Endodermal cell (in vitro differentiated cells): ENCODE measurements around the gene CDK1. TPM values are rescaled to one million over a fixed set of nuclear protein-coding genes. Genes with fewer than 3 reads are reported as not detected.

Source experiments
- DNase-seq: peaks from one replicate; pipeline ENCODE4 v3.0.0-alpha.2; 2017
- H3K27ac ChIP-seq: 2 replicates; pipeline ENCODE4 v1.5.1; 2013; ENCODE audit warnings: mild to moderate bottlenecking, low read depth, low read length, moderate library complexity
- H3K27me3 ChIP-seq: 2 replicates; pipeline ENCODE4 v1.6.1; 2013; ENCODE audit warnings: mild to moderate bottlenecking, low read length, moderate library complexity; ENCODE audit not compliant: insufficient read depth, control insufficient read depth, poor library complexity, severe bottlenecking
- H3K36me3 ChIP-seq: 2 replicates; pipeline ENCODE4 v1.7.0; 2013; ENCODE audit warnings: mild to moderate bottlenecking, low read length, moderate library complexity; ENCODE audit not compliant: control insufficient read depth, insufficient read depth
- H3K4me1 ChIP-seq: one replicate; pipeline ENCODE4 v1.7.0; 2013; ENCODE audit warnings: low read length; ENCODE audit not compliant: control insufficient read depth, insufficient read depth
- H3K4me3 ChIP-seq: 2 replicates; pipeline ENCODE4 v1.5.1; 2013; ENCODE audit warnings: mild to moderate bottlenecking, low read length, moderate library complexity
- H3K9ac ChIP-seq: 2 replicates; pipeline ENCODE4 v1.6.1; 2013; ENCODE audit warnings: mild to moderate bottlenecking, low read length, moderate library complexity; ENCODE audit not compliant: poor library complexity, severe bottlenecking; ENCODE audit errors: extremely low read depth
- H3K9me3 ChIP-seq: 2 replicates; pipeline ENCODE4 v1.6.1; 2013; ENCODE audit warnings: mild to moderate bottlenecking, low read length, moderate library complexity; ENCODE audit not compliant: control insufficient read depth
- H3K27ac Mint-ChIP-seq: 2 replicates; pipeline ENCODE4 v1.8.0; 2020; ENCODE audit warnings: mixed read lengths
- H3K27me3 Mint-ChIP-seq: 2 replicates; pipeline ENCODE4 v1.8.0; 2021; ENCODE audit warnings: mild to moderate bottlenecking, mixed read lengths; ENCODE audit not compliant: insufficient read depth
- H3K36me3 Mint-ChIP-seq: 2 replicates; pipeline ENCODE4 v1.8.0; 2020; ENCODE audit warnings: low read depth, mixed read lengths
- H3K4me1 Mint-ChIP-seq: 2 replicates; pipeline ENCODE4 v1.8.0; 2020; ENCODE audit warnings: mixed read lengths
- H3K4me3 Mint-ChIP-seq: 2 replicates; pipeline ENCODE4 v1.8.0; 2020; ENCODE audit warnings: mild to moderate bottlenecking, moderate library complexity, mixed read lengths
- H3K9me3 Mint-ChIP-seq: 2 replicates; pipeline ENCODE4 v1.8.0; 2020; ENCODE audit warnings: mild to moderate bottlenecking, mixed read lengths
- WGBS, 2 experiments: methylation state at CpG; one replicate each; pipeline versions ENCODE4 v1.1.5 to v1.1.7; 2013; ENCODE audit warnings: missing lambda C conversion rate in 2 of 2, mixed read lengths in 1 of 2; ENCODE audit not compliant: insufficient coverage in 1 of 2, insufficient read length in 1 of 2; 5-methylcytosine and 5-hydroxymethylcytosine counted together
- total RNA-seq, 2 donors: library from RNA; stranded (reverse); fragmentation: NEBNext Ultra II Directional in 1 of 2; extraction: Animal tissue kit (Norgen Biotek cat#: 25700) in 1 of 2; gene quantifications; 2 replicates in 1 of 2; 3 replicates in 1 of 2; pipeline ENCODE4 v1.2.1, GENCODE V29; 2021
- TF ChIP-seq, protein P1 (sequence below): fragments of 200-600 bp; sonication (generic); conservative IDR thresholded peaks from 2 replicates; pipeline ENCODE4 v1.5.0; 2021; ENCODE audit warnings: antibody characterized with exemption, mild to moderate bottlenecking

Gene CDK1
- total RNA-seq, 2 donors from 2014 or later, result 78.3 to 145 TPM

DNA sequence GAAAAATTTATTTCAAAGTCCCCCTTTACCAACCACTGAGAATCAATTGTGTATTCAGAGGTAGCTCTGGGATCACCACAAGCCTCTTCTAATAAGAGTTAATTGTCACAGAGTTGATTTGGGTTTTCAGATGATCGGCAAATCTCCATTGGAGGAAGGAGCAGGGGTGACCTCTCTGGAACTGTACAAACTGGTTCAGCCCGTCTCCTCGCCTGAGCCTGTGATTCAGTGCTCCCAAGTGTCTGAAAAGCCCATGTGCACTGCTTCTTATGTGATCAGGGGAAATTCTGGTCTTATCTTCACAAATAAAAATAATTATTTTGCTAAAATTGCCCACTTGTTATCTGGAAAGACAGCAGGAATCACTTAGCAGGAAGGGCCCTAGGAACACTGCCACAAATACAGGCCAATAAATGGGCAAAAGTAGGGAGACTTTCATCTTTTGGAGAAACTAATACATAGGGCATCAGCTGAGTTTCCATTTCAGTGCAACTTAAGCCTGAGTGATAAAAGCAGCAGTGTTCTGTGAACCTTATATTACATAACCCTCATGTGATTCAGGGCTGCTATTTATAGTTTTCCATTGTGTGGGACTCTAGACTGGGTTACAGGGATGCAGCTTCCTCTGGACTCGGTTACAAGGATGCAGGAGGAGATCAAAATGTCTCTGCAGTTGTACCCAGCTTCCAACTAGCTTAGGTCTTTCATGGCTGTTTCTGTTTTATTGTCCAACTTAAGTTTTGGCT, 32.3 kb downstream of the CDK1 start:
- Mint-ChIP-seq H3K36me3 (no peaks in the 10 kb centered on the region), H3K27me3 (no peaks in the 10 kb centered on the region), H3K27ac (no peak overlapping the region), H3K9me3 (no peaks in the 10 kb centered on the region), H3K4me3 (no peak overlapping the region), H3K4me1 (peaks cover 8% of the 10 kb centered on the region)
- H3K27ac ChIP-seq, result no peak overlapping the region
- no peak overlapping the region for H3K4me3 ChIP-seq
- no peaks in the 10 kb centered on the region for H3K36me3 ChIP-seq
- no peaks in the 10 kb centered on the region for H3K27me3 ChIP-seq
- H3K9ac ChIP-seq, result no peak overlapping the region
- H3K9me3 ChIP-seq, result no peaks in the 10 kb centered on the region
- TF ChIP-seq, protein P1, sequence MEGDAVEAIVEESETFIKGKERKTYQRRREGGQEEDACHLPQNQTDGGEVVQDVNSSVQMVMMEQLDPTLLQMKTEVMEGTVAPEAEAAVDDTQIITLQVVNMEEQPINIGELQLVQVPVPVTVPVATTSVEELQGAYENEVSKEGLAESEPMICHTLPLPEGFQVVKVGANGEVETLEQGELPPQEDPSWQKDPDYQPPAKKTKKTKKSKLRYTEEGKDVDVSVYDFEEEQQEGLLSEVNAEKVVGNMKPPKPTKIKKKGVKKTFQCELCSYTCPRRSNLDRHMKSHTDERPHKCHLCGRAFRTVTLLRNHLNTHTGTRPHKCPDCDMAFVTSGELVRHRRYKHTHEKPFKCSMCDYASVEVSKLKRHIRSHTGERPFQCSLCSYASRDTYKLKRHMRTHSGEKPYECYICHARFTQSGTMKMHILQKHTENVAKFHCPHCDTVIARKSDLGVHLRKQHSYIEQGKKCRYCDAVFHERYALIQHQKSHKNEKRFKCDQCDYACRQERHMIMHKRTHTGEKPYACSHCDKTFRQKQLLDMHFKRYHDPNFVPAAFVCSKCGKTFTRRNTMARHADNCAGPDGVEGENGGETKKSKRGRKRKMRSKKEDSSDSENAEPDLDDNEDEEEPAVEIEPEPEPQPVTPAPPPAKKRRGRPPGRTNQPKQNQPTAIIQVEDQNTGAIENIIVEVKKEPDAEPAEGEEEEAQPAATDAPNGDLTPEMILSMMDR, result no peak
- 94 to 97% methylated on average over 3 to 4 of the region's 4 CpGs for WGBS, 2 experiments
- no peaks in the 10 kb centered on the region for H3K4me1 ChIP-seq
- no peak for DNase-seq

DNA sequence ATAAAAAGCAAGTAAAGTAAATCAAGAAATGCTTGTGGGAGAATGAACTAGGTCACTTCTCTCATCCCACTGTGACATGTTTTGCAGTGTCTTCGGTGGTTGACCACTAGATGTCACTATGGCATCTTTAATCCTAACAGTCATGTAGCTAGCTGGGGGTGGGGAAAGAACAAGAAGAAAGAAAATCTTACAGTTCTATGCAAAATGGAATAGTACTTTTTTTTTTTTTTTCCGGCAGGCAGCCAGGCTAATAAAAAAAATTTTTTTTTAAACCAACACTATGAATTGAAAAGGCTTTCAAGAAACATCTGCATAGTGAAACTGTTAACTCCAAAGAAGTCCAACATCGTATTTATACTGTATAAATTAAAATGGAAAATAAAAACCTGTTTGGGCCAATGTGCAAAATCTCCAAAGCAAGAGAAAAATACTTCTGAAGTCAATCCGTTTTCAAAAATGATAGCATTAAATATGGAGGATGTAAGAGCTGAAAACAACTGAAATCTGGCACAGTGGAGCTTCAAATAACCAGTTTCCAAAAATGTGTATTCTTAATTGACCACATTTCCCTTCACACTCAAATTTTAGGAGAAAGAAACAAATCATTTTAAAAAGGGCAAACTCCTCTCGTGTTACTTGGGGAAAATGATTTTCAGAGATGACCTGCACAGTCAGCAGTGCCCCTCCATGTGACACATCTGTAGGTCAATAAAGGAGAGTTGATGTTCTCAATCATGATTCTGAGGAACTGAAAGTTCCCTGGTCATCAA, 38.5 kb downstream of the CDK1 start:
- H3K4me1 ChIP-seq, result no peaks in the 10 kb centered on the region
- DNase-seq, result peak; percentile 63
- Mint-ChIP-seq H3K9me3 (no peaks in the 10 kb centered on the region), H3K4me3 (no peak overlapping the region), H3K27ac (no peak overlapping the region), H3K4me1 (peaks cover 5% of the 10 kb centered on the region), H3K27me3 (no peaks in the 10 kb centered on the region), H3K36me3 (no peaks in the 10 kb centered on the region)
- no peaks in the 10 kb centered on the region for H3K9me3 ChIP-seq
- 32 to 63% methylated on average over 1 to 5 of the region's 5 CpGs for WGBS, 2 experiments
- no peak overlapping the region for H3K9ac ChIP-seq
- TF ChIP-seq, protein P1, result peak; percentile 92
- H3K36me3 ChIP-seq, result no peaks in the 10 kb centered on the region
- no peaks in the 10 kb centered on the region for H3K27me3 ChIP-seq
- H3K4me3 ChIP-seq, result no peak overlapping the region
- H3K27ac ChIP-seq, result no peak overlapping the region

DNA sequence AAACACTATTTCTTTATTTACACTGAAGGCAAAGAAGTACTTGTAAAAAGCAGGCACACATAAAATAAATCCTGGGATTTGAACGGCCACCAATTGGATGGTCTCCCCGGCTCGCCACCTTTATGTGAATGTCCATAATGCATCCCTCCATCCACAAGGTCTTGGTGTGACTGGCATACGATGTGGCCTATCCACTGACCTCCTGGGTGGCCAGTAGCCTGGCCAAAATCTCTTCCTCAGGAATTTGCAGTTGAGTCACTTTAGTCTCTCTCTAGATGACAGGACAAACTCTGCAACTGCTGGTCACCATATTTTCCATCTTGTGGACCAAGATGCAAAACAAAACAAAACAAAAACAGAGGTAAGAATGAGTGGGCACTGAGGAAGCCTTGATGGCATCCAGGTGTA, 39.1 kb downstream of the CDK1 start:
- Mint-ChIP-seq H3K27ac (no peak overlapping the region), H3K9me3 (no peaks in the 10 kb centered on the region), H3K27me3 (no peaks in the 10 kb centered on the region), H3K4me3 (no peak overlapping the region), H3K36me3 (no peaks in the 10 kb centered on the region), H3K4me1 (peaks cover 5% of the 10 kb centered on the region)
- Histone ChIP-seq H3K4me1 (no peaks in the 10 kb centered on the region), H3K4me3 (no peak overlapping the region), H3K27me3 (no peaks in the 10 kb centered on the region), H3K36me3 (no peaks in the 10 kb centered on the region), H3K9ac (no peak overlapping the region), H3K9me3 (no peaks in the 10 kb centered on the region), H3K27ac (no peak overlapping the region)
- TF ChIP-seq, protein P1, result no peak
- WGBS, 2 experiments, result 93 to 100% methylated on average over 1 to 4 of the region's 4 CpGs
- DNase-seq, result no peak
